ENCODE measurements around the gene MUC4. TPM values are rescaled to one million over a fixed set of nuclear protein-coding genes. Genes with fewer than 3 reads are reported as not detected.
"Not testable (repeated sequence)": the region's sequence is repeated elsewhere in the genome, so short reads cannot be mapped to it uniquely, and the experiment has no call there.

MUC4 gene
- total RNA-seq, 1 donor from 2014 or later, result 0.60 TPM

DNA sequence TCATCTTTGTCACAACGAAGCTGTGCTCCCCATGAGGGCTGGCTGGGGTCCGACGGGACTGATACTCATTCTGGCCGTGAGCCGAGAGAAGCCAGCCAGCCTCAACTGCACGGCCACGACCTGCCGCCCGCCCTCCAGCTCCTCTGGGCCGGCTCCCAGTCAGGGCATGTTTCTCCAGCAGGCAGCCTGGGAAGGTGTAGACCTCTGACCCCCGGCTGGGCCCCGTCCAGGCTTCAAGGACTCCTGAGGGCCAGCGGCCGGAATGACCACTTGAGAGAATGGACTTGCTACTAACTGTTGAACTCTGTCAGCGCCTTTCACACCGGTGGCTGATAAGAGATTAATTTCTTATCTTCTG is 18.1 kb upstream of the MUC4 start:
- DNase-seq (ENCODE audit: low spot score, unreplicated experiment), result no peak
- Mint-ChIP-seq H3K9me3 (ENCODE audit: low read depth) (peaks cover 6% of the 10 kb centered on the region), H3K36me3 (ENCODE audit: insufficient read depth) (no peaks in the 10 kb centered on the region), H3K27ac (no peak overlapping the region), H3K27me3 (peaks cover 18% of the 10 kb centered on the region), H3K4me1 (ENCODE audit: low read depth) (no peaks in the 10 kb centered on the region), H3K4me3 (ENCODE audit: low read depth) (no peak overlapping the region)
- TF ChIP-seq, protein P1, sequence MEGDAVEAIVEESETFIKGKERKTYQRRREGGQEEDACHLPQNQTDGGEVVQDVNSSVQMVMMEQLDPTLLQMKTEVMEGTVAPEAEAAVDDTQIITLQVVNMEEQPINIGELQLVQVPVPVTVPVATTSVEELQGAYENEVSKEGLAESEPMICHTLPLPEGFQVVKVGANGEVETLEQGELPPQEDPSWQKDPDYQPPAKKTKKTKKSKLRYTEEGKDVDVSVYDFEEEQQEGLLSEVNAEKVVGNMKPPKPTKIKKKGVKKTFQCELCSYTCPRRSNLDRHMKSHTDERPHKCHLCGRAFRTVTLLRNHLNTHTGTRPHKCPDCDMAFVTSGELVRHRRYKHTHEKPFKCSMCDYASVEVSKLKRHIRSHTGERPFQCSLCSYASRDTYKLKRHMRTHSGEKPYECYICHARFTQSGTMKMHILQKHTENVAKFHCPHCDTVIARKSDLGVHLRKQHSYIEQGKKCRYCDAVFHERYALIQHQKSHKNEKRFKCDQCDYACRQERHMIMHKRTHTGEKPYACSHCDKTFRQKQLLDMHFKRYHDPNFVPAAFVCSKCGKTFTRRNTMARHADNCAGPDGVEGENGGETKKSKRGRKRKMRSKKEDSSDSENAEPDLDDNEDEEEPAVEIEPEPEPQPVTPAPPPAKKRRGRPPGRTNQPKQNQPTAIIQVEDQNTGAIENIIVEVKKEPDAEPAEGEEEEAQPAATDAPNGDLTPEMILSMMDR (IDR thresholded peaks at IDR 0.05; ENCODE audit: unreplicated experiment), result no peak

DNA sequence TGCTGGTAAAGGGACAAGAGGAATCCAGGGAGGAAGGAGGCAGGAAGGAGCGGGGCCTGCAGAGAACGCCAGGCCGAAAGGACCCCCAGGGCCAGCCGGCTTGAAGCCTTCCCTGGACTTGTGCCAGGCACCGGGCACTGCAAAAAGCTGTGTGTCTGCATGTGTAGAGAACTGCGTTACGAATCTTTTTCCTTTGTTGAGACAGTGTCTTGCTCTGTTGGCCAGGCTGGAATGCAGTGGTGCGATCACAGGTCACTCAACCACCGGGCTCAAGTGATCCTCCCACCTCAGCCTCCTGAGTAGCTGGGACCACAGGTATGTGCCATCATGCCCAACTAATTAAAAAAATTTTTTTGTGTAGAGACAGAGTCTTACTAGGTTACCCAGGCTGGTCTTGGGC is 17.0 kb upstream of the MUC4 start:
- Mint-ChIP-seq H3K4me3 (ENCODE audit: low read depth) (no peak overlapping the region), H3K9me3 (ENCODE audit: low read depth) (peaks cover 6% of the 10 kb centered on the region), H3K27me3 (peaks cover 20% of the 10 kb centered on the region), H3K4me1 (ENCODE audit: low read depth) (no peaks in the 10 kb centered on the region), H3K36me3 (ENCODE audit: insufficient read depth) (no peaks in the 10 kb centered on the region), H3K27ac (no peak overlapping the region)
- TF ChIP-seq, protein P1 (IDR thresholded peaks at IDR 0.05; ENCODE audit: unreplicated experiment), result no peak
- no peak for DNase-seq (ENCODE audit: low spot score, unreplicated experiment)

DNA sequence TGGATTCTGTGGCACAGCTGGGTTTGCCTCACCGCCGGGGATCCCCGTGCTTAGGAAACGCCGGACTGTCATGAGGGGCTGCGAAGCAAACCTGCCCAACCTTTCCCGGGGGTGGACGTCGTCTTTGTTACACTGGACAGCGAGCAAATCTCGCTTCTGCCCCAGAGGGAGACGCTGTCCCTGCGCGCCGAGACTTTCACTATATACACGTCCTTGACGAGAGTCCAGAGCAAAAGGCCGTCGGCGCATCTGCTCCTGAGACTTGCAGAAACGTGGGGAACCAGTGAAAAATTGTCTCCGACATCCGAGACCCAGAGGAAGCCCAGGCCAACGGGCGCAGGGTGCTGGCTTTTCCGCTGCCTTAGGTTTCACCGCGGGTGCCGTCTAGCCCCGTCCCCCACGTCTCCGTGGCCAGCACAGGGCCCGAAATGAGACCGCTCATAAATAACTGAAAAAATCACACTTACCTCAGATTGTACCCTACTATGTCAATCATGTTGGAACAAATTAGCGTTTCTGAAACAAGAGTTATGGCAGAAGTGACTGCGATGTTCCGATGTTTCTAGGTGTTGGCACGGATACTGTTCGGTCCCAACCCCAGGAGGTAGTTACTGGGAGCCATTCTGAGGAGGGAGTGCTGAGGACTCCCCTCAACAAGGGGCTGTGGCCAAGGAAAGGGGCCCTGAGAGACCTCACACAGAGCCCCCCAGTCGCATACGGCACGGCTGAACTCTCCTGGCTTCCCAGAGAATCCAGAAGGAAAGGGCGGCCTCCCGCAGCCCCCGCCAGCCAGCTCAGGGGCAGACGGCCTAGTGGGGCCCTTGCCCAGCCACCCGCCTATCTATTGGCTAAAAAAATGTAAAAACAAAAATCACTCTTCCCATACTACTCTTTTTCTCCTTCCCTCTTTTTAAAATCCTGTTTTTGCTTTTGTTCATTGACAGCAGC is 14.4 kb upstream of the MUC4 start:
- DNase-seq (ENCODE audit: low spot score, unreplicated experiment), result no peak
- peaks cover 25% of the 10 kb centered on the region for H3K27me3 Mint-ChIP-seq
- no peaks in the 10 kb centered on the region for H3K36me3 Mint-ChIP-seq (ENCODE audit: insufficient read depth)
- peaks cover 3% of the 10 kb centered on the region for H3K9me3 Mint-ChIP-seq (ENCODE audit: low read depth)
- TF ChIP-seq, protein P1 (IDR thresholded peaks at IDR 0.05; ENCODE audit: unreplicated experiment), result no peak
- peak overlapping the region; percentile 60 for H3K27ac Mint-ChIP-seq
- H3K4me1 Mint-ChIP-seq (ENCODE audit: low read depth), result peaks cover 2% of the 10 kb centered on the region
- H3K4me3 Mint-ChIP-seq (ENCODE audit: low read depth), result no peak overlapping the region

DNA sequence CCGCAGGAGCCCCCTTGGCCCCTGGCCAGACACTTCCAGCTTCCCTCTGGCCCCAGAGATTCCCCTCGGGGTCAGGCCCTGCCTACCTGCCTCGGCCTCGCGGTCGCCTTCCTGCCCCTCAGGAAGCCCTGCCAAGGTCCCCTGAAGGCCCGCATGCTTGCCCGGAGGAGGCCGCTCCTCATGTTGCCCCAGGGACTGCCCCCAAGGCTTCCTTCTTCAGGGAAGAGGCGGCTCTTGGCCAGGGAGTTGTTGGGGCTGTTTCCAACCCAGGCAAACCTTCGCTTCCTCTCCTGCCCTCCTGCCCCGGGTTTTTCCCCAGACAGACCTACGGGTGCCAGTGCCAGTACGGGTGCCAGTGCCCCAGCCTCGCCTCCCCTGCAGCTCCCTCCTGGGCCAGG is 13.5 kb upstream of the MUC4 start:
- peaks cover 25% of the 10 kb centered on the region for H3K27me3 Mint-ChIP-seq
- H3K36me3 Mint-ChIP-seq (ENCODE audit: insufficient read depth), result no peaks in the 10 kb centered on the region
- H3K9me3 Mint-ChIP-seq (ENCODE audit: low read depth), result peaks cover under 1% of the 10 kb centered on the region
- no peak overlapping the region for H3K27ac Mint-ChIP-seq
- H3K4me1 Mint-ChIP-seq (ENCODE audit: low read depth), result peaks cover 5% of the 10 kb centered on the region
- no peak for DNase-seq (ENCODE audit: low spot score, unreplicated experiment)
- no peak overlapping the region for H3K4me3 Mint-ChIP-seq (ENCODE audit: low read depth)
- TF ChIP-seq, protein P1 (IDR thresholded peaks at IDR 0.05; ENCODE audit: unreplicated experiment), result no peak

DNA sequence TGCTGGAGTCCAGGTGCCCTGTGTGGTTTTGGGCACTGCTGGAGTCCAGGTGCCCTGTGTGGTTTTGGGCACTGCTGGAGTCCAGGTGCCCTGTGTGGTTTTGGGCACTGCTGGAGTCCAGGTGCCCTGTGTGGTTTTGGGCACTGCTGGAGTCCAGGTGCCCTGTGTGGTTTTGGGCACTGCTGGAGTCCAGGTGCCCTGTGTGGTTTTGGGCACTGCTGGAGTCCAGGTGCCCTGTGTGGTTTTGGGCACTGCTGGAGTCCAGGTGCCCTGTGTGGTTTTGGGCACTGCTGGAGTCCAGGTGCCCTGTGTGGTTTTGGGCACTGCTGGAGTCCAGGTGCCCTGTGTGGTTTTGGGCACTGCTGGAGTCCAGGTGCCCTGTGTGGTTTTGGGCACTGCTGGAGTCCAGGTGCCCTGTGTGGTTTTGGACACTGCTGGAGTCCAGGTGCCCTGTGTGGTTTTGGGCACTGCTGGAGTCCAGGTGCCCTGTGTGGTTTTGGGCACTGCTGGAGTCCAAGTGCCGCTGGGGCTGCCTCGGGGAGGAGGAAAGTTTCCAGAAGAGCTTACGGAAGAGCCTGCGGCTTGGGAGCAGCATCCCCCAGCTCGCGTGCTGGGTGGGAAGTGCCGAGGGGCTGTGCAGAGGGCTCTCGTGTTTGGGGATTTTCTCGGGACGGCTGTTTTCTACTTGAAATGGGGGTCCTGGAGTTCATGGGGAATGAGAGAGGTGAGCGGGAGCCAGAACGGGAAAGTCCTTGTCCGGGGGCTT is 12.9 kb upstream of the MUC4 start:
- DNase-seq (ENCODE audit: low spot score, unreplicated experiment); H3K27ac Mint-ChIP-seq; H3K36me3 Mint-ChIP-seq (ENCODE audit: insufficient read depth); H3K9me3 Mint-ChIP-seq (ENCODE audit: low read depth); H3K4me1 Mint-ChIP-seq (ENCODE audit: low read depth); H3K4me3 Mint-ChIP-seq (ENCODE audit: low read depth): not testable (repeated sequence)
- H3K27me3 Mint-ChIP-seq, result peaks cover 28% of the 10 kb centered on the region
